GM03348 (cell line): Measurements from ENCODE around the gene TMEM200A.
"Not testable (repeated sequence)": the region's sequence is repeated elsewhere in the genome, so short reads cannot be mapped to it uniquely, and the experiment has no call there.

Source experiments
- DNase-seq: peaks from one replicate; pipeline ENCODE4 v3.0.0; 2012; ENCODE audit warnings: low spot score

Gene TMEM200A

GRCh38 chr6:130365166-130366106 lies at the start of gene TMEM200A:
Gene TMEM200A, plus strand, starts transcription at chr6:130366017. Its CDS starts 74,406 bp downstream, at chr6:130440423.
- DNase-seq = peak; percentile 90

- DNase-seq = no peak
Observed at GRCh38 chr6:130320908-130321307, 44.9 kb upstream of the TMEM200A start.

GRCh38 chr6:130322673-130323268 lies 43.0 kb upstream of the TMEM200A start:
- peak; percentile 64 for DNase-seq

GRCh38 chr6:130324657-130325056 lies 41.2 kb upstream of the TMEM200A start:
- peak; percentile 81 for DNase-seq

- DNase-seq = peak; percentile 18
Observed at GRCh38 chr6:130326496-130326895, 39.3 kb upstream of the TMEM200A start.

GRCh38 chr6:130337534-130337933 lies 28.3 kb upstream of the TMEM200A start:
- DNase-seq = no peak

- DNase-seq = not testable (repeated sequence)
Observed at GRCh38 chr6:130346324-130346723, 19.5 kb upstream of the TMEM200A start.

GRCh38 chr6:130354322-130354721 lies 11.5 kb upstream of the TMEM200A start:
- DNase-seq = no peak

GRCh38 chr6:130355572-130355971 lies 10.2 kb upstream of the TMEM200A start:
- DNase-seq = no peak

GRCh38 chr6:130357436-130357835 lies 8.4 kb upstream of the TMEM200A start:
- DNase-seq = no peak

GRCh38 chr6:130359736-130360135 lies 6.1 kb upstream of the TMEM200A start:
- DNase-seq = no peak

GRCh38 chr6:130362128-130362527 lies 3.7 kb upstream of the TMEM200A start:
- no peak for DNase-seq

- DNase-seq = no peak
Observed at GRCh38 chr6:130364224-130364780, 1.5 kb upstream of the TMEM200A start.

- peak; percentile 87 for DNase-seq
Observed at GRCh38 chr6:130366107-130367005, 539 bp downstream of the TMEM200A start.

- DNase-seq = no peak
Observed at GRCh38 chr6:130367767-130368166, 1.9 kb downstream of the TMEM200A start.

GRCh38 chr6:130368576-130368975 lies 2.8 kb downstream of the TMEM200A start:
- DNase-seq = no peak

GRCh38 chr6:130369831-130370230 lies 4.0 kb downstream of the TMEM200A start:
- DNase-seq = no peak

- DNase-seq = peak; percentile 14
Observed at GRCh38 chr6:130371921-130372420, 6.2 kb downstream of the TMEM200A start.

- no peak for DNase-seq
Observed at GRCh38 chr6:130372786-130373185, 7.0 kb downstream of the TMEM200A start.

- DNase-seq = no peak
Observed at GRCh38 chr6:130373992-130374391, 8.2 kb downstream of the TMEM200A start.

GRCh38 chr6:130376936-130377335 lies 11.1 kb downstream of the TMEM200A start:
- DNase-seq = no peak

GRCh38 chr6:130377371-130377770 lies 11.6 kb downstream of the TMEM200A start:
- DNase-seq = no peak
